ENCODE measurements around the gene FREM3.
"Not testable (repeated sequence)": the region's sequence is repeated elsewhere in the genome, so short reads cannot be mapped to it uniquely, and the experiment has no call there.

The FREM3 gene

DNA sequence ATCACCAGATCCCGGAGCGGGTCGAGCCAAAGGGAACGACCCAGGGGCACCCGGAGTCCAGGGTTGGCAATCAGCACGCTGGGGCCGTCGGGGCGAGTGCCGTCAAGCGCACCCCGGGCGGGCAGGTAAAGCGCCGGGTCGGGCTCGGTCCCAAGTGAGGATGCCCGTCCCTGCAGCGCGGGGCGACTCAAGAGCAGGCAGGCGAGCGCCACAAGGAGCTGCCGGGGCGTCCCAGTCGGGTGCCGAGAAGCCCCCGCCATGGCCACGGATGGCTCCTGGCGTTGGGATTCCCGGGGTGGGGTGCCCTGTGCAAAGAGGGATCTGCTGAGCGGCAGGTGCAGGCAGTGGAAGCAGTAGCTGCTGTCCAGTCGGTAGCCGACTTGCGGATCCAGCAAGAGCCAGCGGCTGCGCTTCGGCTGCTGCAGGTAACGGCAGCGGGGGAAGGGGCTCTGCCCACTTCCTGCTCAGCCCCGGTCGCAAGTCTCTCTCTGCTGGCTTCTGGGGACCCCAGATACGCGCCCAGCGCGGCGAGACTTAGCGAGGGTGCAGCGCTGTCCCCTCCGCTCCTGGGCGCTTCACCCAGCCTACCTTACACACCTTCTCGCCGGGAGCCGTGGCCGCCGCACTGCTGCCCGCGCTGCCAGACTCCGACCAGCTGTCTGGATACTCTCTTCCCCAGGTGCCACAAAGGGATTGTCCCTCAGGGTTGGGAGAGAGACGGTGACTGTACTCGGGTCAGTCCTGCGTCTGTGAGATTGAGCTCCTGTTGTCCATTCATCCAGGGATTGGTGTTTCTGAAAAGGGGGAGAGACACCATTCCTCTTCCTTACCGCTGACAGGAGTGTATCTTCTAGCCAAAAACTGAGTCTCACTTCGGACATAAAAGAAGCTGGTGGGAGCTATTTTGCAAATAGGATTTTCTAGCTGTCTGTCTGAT lies at the start of gene FREM3:
FREM3 (minus strand) TSS at position 260 of the 937 bp plus-strand sequence; CDS start at position 260, 0 bp downstream.
- no peak for DNase-seq (ENCODE audit: low spot score)

DNA sequence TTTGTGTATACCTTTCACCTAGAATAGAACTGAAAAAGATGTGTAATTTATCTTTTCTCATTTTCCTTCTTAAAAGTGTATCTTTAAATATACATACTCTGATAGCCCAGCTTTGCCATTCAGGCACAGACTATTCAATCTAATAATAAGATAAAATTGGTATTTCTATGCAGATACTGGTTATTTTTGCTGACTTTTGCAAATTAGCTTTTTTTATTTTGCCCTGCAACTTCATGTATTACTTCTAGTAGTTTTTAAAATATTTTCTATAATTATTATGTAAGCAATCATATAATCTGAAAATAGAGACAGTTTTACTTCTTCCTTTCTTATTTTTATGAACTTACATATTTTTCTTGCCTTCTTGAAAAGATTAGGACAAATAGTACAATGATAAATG lies 45.4 kb upstream of the FREM3 start:
- no peak for DNase-seq (ENCODE audit: low spot score)

DNA sequence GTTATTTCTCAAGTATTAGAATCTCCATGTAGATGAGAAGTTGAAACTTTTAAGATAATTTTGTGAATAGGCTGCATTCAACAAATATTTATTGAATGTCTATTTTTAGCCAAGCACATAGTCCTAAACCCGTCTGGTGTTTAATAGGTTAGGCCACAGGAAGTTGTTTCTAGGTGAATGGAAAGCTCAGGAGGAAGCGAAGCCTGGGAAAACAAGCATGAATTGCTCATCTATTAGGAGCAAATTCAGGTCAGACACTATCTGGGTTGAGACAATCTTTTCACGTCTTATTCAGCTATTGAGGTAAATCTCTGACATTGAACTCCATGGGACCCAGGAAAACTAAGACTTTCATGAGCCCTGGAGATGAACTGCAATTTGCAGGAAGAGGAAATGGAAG lies 43.1 kb upstream of the FREM3 start:
- no peak for DNase-seq (ENCODE audit: low spot score)

DNA sequence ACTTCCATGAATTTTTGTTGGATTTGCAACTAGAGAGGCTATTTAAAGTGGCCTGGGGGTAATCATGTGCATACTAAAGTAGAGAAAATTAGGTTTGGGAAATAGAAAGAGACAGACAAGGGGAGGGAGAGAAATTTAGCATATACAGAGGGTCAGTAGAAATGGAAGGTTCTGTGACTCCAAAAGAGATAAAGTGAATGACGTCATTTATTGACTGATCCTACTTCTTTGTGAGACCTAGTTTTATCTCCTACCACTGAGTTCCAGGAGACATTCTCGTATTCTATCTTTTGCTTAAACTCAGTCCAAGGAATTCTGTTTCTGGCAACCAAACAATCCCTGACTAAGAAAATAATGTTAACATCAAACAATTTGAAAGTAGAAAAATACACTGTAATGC lies 42.4 kb upstream of the FREM3 start:
- DNase-seq (ENCODE audit: low spot score), result no peak

DNA sequence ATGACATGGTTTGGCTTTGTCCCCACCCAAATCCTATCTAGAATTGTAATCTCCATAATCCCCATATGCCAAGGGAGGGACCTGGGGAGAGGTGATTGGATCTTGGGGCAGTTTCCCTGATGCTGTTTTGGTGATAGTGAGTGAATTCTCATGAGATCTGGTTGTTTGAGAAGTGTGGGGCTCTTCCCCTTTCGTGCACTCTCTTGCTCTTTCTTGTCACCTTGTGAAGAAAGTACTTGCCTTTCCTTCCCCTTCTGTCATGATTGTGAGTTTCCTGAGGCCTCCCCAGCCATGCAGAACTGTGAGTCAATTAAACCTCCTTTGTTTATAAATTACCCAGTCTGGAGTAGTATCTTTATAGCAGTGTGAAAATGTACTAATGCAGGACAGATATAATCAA lies 36.4 kb upstream of the FREM3 start:
- no peak for DNase-seq (ENCODE audit: low spot score)

DNA sequence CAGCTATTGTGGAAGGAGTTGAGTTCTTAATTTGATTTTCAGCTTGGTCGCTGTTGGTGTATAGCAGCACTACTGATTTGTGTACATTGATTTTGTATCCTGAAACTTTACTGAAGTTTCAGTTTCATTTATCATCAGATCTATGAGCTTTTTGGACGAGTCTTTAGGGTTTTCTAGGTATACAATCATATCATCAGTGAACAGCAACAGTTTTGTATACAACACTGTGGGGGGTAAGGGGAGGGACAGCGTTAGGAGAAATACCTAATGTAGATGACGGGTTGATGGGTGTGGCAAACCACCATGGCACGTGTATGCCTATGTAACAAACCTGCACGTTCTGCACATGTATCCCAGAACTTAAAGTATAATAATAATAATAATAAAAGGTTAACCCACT lies 35.6 kb upstream of the FREM3 start:
- not testable (repeated sequence) for DNase-seq (ENCODE audit: low spot score)

DNA sequence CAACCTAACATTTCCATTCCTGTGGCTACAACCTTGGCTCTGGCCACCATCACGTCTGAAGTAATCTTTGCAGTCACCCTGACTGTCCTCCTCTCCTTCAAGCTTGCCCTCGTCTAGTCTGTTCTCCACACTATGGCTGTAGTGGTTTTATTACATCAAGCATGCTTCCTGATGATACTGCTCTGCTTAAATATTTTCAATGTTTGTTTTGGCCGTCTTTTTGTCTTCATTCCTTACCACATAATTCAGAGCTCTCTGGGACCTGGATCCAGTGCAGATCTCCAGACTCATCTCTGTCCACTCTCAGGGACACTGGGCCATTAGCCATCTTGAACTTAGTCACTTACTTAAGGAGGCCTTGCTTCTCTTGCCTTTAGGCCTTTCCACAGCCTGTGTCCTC lies 27.7 kb upstream of the FREM3 start:
- no peak for DNase-seq (ENCODE audit: low spot score)

DNA sequence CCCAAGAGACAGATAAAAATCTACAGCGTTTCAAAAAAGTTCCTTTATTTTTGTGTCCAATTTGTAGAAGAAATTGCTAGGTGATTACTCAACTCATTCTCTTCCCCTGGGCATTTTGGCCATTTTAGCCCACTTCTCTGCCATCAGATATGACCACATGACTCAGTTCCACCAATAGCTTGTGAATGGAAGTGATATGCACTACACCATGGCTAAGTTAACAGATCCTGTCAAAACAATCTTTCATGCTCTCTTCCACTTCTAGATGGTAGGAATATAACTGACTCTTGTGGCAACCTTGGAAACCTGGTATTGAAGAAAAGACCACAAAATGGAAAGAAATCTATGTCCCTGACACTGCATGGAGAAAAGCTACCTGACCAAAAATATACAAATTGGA lies 26.2 kb upstream of the FREM3 start:
- DNase-seq (ENCODE audit: low spot score), result no peak

DNA sequence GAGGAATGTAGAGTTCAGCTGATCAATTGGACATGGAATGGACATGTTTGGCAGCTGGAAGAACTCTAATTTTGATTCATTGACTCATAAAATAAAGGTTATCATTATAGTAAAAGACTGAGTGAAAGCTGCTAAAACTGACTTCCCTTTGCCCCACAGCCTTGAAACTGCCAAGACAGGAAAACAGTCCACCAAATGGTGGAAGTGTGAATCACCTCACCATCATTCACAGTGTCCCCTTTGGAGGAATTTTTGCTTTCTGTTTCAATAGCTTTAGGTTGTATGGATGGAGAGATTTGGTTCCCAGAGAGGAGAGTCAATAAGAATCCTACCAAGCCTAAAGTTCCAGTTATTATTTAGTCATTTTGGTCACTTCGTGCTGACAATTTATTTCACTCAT lies 20.8 kb upstream of the FREM3 start:
- no peak for DNase-seq (ENCODE audit: low spot score)

DNA sequence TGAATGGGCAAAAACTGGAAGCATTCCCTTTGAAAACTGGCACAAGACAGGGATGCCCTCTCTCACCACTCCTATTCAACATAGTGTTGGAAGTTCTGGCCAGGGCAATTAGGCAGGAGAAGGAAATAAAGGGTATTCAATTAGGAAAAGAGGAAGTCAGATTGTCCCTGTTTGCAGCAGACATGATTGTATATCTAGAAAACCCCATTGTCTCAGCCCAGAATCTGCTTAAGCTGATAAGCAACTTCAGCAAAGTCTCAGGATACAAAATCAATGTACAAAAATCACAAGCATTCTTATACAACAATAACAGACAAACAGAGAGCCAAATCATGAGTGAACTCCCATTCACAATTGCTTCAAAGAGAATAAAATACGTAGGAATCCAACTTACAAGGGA lies 18.3 kb upstream of the FREM3 start:
- not testable (repeated sequence) for DNase-seq (ENCODE audit: low spot score)

DNA sequence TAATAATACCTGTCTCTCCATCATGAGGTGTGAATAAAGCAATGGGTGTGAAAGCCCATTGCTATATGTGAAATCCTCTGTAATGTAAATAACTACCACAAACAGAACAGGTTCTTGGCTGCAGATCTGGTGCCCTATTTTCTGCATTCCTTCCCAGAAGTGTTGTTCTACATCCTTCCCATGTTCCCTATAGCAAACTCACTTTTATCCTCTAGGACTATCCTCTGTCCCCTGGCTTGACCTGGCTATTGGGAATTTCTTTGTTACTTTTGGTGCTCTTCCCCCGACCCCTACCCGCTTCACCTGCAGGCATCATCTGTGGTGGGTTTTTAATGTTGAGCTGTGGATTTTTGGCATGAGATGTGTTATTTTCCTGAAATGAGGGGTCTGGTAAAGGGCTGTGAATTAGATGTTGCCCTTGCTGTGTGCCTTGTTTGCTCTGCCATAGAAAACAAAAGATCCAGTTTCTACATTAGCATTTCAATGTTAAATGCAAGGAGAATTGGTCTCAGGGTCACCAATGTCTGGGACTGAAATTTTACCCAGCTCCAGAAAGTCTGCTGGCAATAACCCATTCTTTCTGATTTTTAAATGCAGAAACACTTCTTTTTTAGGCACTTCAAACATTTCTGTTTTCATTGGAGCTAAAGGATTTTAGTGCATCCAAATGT lies 13.6 kb upstream of the FREM3 start:
- DNase-seq (ENCODE audit: low spot score), result no peak

DNA sequence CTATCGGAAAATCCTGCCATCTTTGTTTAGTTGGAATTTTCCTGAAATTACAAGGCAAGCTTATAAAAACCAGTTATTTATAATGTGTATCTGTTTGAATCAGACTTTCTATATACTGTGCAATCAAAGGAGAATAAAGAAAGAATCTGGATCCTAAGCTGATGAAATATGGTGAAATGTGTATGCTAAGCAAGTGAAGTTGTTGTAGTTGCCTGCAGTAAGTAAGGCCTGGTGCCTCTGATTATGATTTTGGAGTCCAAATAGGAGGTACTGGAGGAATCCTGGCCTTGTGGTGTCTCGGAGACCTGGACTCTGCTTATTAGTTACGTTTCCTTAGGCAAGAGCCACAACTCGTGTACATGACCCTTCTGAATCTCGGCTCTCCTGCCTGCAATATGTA lies 13.1 kb upstream of the FREM3 start:
- DNase-seq (ENCODE audit: low spot score), result no peak

DNA sequence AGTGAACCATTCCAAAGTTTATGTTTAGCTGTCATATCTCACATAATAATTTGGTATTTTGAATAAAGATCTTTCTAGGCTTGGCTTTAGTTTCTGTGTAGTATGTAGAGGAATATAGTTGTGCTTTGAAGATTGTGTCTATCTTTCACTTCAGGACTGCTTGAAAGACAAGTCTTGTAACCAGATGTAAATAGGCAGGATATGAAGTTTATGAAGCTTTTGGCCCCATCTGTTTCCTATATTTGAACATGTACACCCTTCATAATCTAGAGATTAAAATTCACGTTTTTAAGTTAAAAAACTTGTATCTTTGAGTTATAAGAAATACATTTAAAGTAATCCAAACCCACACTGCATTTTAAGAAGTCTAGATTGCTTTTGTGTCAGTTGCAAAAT lies 11.7 kb upstream of the FREM3 start:
- no peak for DNase-seq (ENCODE audit: low spot score)

DNA sequence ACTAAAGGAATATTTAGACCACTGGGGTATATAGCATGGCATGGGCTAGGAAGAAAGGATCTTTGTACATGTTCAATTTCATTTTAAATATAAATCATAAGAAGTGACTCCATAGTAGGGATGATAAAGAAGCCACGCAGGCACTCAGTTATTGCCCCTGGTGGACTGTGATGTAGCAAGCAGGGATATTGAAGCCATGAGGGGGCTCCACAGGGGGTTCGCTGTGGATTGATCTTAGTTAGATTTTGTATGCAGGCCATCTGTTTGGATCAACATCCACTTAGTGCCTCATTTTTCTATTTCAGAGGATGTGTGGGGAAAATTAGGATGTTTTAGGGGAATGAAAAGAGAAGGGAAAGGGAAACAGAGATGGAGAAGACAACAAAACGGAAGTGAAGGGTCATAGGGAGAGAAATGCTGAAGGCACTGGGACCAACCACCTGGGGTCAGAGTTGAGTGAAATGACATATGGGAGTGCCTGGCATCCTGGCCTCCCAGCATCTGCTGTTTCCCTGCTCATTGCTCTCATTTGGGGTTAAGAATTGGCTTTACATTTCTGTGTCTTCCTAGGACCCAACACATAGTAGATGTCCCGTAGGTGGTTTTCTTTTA lies 11.2 kb upstream of the FREM3 start:
- DNase-seq (ENCODE audit: low spot score), result no peak

DNA sequence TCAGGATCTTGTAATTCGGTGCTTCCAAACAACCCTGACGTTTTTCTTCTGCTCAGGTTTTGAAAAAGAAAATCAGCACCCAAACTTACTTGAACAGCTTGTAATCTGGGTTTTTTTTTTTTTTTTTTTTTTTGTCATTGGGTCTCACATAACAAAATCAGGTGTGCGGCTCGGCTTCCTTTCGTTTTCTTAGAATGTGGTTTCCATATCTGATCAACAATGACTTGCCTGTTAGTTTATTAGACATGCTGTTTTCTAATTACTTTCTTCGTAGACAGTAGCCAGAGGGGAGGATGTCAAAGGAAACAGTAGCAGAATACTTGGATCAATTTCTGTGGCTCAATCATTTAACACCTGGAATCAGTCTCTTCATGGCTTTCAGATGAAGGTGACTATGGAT lies 890 bp upstream of the FREM3 start:
- DNase-seq (ENCODE audit: low spot score), result no peak

DNA sequence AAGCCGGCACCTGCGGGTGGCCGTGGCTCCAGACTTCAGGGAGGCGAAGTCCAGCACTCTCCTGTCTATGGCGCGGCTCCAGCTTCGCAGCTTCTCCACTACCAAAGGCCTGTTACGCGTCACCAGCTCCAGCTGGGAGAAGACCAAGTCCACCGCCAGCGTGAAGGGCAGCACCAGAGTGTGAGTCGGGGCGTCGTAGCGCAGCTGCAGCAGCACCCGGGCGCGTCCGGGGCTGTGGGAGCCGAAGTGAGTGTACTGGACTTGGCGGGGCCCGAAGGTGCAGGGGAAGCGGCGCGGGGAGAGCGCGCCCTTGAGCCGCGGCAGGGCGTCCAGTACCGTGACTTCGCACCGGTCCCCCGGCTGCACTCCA lies 444 bp downstream of the FREM3 start:
- no peak for DNase-seq (ENCODE audit: low spot score)

DNA sequence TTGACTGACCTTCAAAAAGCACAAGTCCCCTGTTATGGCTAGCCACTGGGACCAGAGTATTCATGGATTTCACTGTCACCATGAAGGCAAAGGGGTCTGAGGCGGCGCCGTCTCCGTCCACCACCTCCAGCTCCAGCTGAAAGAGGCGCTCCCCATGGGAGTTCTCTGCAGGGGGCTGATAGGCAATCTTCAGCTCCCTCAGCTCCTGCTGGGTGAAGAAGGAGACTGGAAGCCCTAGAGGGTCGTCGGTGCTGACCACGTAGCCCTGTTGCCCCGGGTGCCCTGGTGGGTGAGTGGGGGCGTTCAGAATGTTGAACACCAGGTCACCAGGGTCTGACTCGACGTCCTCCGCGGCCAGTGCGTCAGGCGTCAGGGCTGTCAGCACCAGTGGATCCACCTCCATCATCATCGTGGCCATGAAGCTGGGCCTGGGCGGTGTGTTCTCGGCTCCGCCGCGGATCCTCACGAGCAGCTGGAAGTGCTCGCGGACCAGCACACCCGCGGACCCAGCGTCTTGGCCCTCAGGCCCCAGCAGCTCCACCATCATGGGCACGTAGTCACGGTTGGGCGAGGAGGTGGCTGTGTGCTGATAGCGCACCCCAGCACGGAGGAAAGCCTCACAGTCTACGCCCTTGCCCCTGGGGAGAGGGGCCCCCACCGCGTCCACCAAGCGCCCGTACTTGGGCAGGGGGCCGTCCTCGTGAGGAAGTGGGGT lies 987 bp downstream of the FREM3 start:
- DNase-seq (ENCODE audit: low spot score), result no peak

DNA sequence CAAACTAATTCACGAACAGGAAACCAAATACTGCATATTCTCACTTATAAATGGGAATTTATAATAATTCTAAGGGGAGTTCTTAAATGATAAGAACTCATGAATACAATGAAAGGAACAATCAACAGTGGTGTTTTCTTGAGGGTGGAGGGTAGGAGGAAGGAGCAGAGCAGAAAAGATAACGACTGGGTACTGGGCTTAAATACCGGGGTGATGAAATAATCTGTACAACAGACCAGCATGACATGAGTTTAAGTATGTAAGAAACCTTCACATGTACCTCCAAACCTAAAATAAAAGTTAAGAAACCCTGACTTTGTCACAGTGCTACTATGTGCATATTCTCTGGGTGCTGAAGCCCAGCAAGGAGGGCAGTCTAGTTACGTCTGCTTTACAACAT lies 6.6 kb downstream of the FREM3 start:
- no peak for DNase-seq (ENCODE audit: low spot score)

DNA sequence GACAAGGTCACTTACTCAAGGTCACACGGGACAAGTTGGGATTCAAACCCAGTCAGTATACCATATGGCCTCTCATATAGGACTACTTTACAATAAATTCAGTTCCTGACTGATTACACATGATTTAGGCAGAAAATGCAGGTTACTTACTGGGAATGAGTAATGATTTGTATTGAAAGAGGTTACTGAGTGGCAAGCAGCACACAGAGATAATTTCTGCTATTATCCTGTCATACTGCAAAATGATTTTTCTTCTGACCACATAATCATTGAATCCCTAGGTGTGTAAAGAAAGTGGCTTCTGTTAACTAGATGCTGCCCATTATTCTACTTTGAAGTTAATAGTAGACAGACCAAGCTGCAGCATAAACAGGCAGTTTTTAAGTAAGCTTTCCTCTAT lies 8.2 kb downstream of the FREM3 start:
- DNase-seq (ENCODE audit: low spot score), result no peak

DNA sequence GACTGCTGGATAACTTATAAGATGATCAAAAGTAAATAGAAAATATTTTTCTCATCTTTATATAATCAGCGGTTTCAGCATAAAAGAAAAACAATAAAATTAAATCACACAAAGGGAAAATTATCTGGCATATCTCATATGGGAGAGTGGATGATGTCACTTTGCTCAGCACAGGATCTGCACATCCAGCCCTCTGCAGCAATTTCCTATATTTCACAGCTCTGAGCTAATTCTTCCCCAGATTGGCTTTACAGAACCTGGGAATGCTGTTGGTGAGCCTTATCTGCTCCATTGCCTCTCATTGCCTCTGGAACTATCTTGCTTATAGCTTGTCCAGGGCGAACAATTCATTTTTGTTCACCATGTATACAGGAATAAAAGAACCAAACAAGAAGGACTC lies 21.0 kb downstream of the FREM3 start:
- no peak for DNase-seq (ENCODE audit: low spot score)

DNA sequence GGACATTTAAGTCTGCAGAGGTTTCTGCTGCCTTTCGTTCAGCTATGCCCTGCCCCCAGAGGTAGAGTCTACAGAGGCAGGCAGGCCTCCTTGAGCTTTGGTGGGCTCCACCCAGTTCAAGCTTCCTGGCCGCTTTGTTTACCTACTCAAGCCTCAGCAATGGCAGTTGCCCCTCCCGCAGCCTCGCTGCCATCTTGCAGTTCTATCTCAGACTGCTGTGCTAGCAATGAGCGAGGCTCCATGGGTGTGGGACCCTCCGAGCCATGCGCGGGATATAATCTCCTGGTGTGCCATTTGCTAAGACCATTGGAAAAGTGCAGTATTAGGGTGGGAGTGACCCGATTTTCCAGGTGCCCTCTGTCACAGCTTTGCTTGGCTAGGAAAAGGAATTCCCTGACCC lies 26.8 kb downstream of the FREM3 start:
- DNase-seq (ENCODE audit: low spot score), result not testable (repeated sequence)

DNA sequence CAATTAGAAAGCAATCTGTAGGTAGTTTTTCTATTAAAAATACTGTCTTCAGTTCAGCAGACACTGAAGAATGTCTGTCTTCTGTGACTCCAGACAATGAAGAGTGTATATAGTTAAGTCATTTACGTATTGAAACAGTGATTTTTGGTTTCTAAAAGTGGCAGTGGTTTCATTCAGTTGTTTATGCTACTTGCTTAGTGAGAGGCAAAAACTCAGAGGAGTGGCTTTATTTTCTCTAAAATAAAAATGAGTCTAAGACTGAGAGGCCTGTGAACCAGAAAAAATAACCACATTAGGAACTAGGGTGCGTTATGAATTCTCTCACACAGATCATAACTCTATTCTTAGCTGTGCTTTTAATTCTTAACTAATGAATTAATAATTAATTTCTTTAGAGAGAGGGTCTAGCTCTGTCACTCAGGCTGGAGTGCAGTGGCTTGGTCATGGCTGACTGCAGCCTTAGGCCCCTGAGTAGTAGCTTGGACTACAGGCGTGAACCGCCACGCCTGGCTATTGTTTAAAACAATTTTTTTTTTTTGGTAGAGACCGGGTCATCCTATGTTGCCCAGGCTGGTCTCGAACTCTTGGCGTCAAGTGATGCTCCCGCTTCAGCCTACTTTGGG lies 31.4 kb downstream of the FREM3 start:
- no peak for DNase-seq (ENCODE audit: low spot score)
